Adrenal gland (tissue), 5 donors: ENCODE measurements around the gene GLRX.

Source experiments
- POLR2A ChIP-seq, 2 donors: fragments of 450-650 bp; IDR thresholded peaks; one replicate each; pipeline ENCODE4 v1.6.1; 2017; ENCODE audit warnings: antibody characterized with exemption in 2 of 2, mild to moderate bottlenecking in 2 of 2, moderate library complexity in 1 of 2
- TF ChIP-seq, protein P1 (sequence below), 6 experiments: fragments of 450-650 bp in 4 of 6; fragments of 200-600 bp in 2 of 6; sonication (generic) in 1 of 6; IDR thresholded peaks; 1 replicate in 5 of 6; 2 replicates in 1 of 6; pipeline versions ENCODE4 v1.5.1 to v1.8.0; 2016 to 2021; ENCODE audit warnings: antibody characterized with exemption in 6 of 6, mild to moderate bottlenecking in 2 of 6, moderate library complexity in 1 of 6
- donor health status: DM: no; HTN: no; CAD: no.

- no peak for TF ChIP-seq POLR2A (IDR thresholded peaks at IDR 0.05)
- TF ChIP-seq, protein P1, sequence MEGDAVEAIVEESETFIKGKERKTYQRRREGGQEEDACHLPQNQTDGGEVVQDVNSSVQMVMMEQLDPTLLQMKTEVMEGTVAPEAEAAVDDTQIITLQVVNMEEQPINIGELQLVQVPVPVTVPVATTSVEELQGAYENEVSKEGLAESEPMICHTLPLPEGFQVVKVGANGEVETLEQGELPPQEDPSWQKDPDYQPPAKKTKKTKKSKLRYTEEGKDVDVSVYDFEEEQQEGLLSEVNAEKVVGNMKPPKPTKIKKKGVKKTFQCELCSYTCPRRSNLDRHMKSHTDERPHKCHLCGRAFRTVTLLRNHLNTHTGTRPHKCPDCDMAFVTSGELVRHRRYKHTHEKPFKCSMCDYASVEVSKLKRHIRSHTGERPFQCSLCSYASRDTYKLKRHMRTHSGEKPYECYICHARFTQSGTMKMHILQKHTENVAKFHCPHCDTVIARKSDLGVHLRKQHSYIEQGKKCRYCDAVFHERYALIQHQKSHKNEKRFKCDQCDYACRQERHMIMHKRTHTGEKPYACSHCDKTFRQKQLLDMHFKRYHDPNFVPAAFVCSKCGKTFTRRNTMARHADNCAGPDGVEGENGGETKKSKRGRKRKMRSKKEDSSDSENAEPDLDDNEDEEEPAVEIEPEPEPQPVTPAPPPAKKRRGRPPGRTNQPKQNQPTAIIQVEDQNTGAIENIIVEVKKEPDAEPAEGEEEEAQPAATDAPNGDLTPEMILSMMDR (IDR thresholded peaks at IDR 0.05): no peak
These were observed 5.1 kb downstream of the GLRX start for GRCh38 chr5:95817430-95817829.
